SJSA1 (cell line): ENCODE results near the gene WDR1. TPM values are rescaled to one million over a fixed set of nuclear protein-coding genes. Genes with fewer than 3 reads are reported as not detected.
A peak's percentile ranks its signal among the peaks of the same experiment; 100 is the strongest.

ENCODE experiments used
- DNase-seq, 2 experiments: peaks; one replicate each; pipeline ENCODE4 v3.0.0-alpha.2; 2015 to 2020; ENCODE audit warnings: low spot score in 2 of 2, low read depth in 1 of 2
- H3K27ac ChIP-seq: fragments of 250-450 bp; sonication (Bioruptor Pico); 2 replicates; pipeline ENCODE4 v1.5.1; 2020; ENCODE audit warnings: mild to moderate bottlenecking, moderate library complexity
- H3K27me3 ChIP-seq: fragments of 250-450 bp; sonication (Bioruptor Pico); replicated peaks from 2 replicates; pipeline ENCODE4 v1.5.1; 2020; ENCODE audit warnings: mild to moderate bottlenecking, moderate library complexity
- H3K36me3 ChIP-seq: fragments of 250-450 bp; sonication (Bioruptor Pico); 2 replicates; pipeline ENCODE4 v1.5.1; 2020; ENCODE audit warnings: mild to moderate bottlenecking
- H3K4me1 ChIP-seq: fragments of 250-450 bp; sonication (Bioruptor Pico); replicated peaks from 2 replicates; pipeline ENCODE4 v1.6.1; 2021; ENCODE audit warnings: mild to moderate bottlenecking
- H3K4me3 ChIP-seq: fragments of 250-450 bp; sonication (Bioruptor Pico); 2 replicates; pipeline ENCODE4 v1.5.1; 2020; ENCODE audit warnings: mild to moderate bottlenecking
- H3K9me3 ChIP-seq: fragments of 250-450 bp; sonication (Bioruptor Pico); replicated peaks from 2 replicates; pipeline ENCODE4 v1.5.1; 2020; ENCODE audit warnings: mild to moderate bottlenecking
- total RNA-seq: library from RNA; depleted of rRNA; stranded (reverse); fragments of >200 nt; shearing (Covaris generic); gene quantifications from 2 replicates; pipeline ENCODE4 v1.2.3, GENCODE V29; 2014

WDR1 gene
- total RNA-seq, 1 experiment from 2014 or later = 301 TPM

- H3K4me3 ChIP-seq = no peak overlapping the region
- no peaks in the 10 kb centered on the region for H3K4me1 ChIP-seq
- H3K27ac ChIP-seq = no peak overlapping the region
- H3K9me3 ChIP-seq = no peaks in the 10 kb centered on the region
- no peaks in the 10 kb centered on the region for H3K36me3 ChIP-seq
- no peaks in the 10 kb centered on the region for H3K27me3 ChIP-seq
- no peak for DNase-seq
Observed at GRCh38 chr4:10124167-10124930, 7.8 kb upstream of the WDR1 start.

GRCh38 chr4:10123227-10124101 is 6.9 kb upstream of the WDR1 start:
- no peak for DNase-seq
- Histone ChIP-seq H3K36me3 (no peaks in the 10 kb centered on the region), H3K4me1 (no peaks in the 10 kb centered on the region), H3K4me3 (no peak overlapping the region), H3K27me3 (no peaks in the 10 kb centered on the region), H3K9me3 (no peaks in the 10 kb centered on the region), H3K27ac (no peak overlapping the region)

GRCh38 chr4:10122236-10122932 is 5.8 kb upstream of the WDR1 start:
- Histone ChIP-seq H3K27ac (no peak overlapping the region), H3K36me3 (no peaks in the 10 kb centered on the region), H3K27me3 (no peaks in the 10 kb centered on the region), H3K4me3 (no peak overlapping the region), H3K4me1 (peaks cover 3% of the 10 kb centered on the region), H3K9me3 (no peaks in the 10 kb centered on the region)
- no peak for DNase-seq

GRCh38 chr4:10121568-10122208 is 5.1 kb upstream of the WDR1 start:
- no peaks in the 10 kb centered on the region for H3K9me3 ChIP-seq
- no peaks in the 10 kb centered on the region for H3K36me3 ChIP-seq
- no peaks in the 10 kb centered on the region for H3K27me3 ChIP-seq
- DNase-seq = no peak
- peaks cover 7% of the 10 kb centered on the region for H3K4me1 ChIP-seq
- H3K27ac ChIP-seq = no peak overlapping the region
- no peak overlapping the region for H3K4me3 ChIP-seq

- H3K4me1 ChIP-seq = peaks cover 7% of the 10 kb centered on the region
- H3K36me3 ChIP-seq = peaks cover 2% of the 10 kb centered on the region
- DNase-seq = no peak
- H3K4me3 ChIP-seq = no peak overlapping the region
- H3K27ac ChIP-seq = no peak overlapping the region
- H3K27me3 ChIP-seq = no peaks in the 10 kb centered on the region
- no peaks in the 10 kb centered on the region for H3K9me3 ChIP-seq
Observed at GRCh38 chr4:10120943-10121567, 4.5 kb upstream of the WDR1 start.

GRCh38 chr4:10119773-10120172 is 3.2 kb upstream of the WDR1 start:
- no peak for DNase-seq
- Histone ChIP-seq H3K36me3 (peaks cover 14% of the 10 kb centered on the region), H3K4me3 (no peak overlapping the region), H3K27ac (no peak overlapping the region), H3K4me1 (peaks cover 16% of the 10 kb centered on the region), H3K27me3 (no peaks in the 10 kb centered on the region), H3K9me3 (no peaks in the 10 kb centered on the region)

- Histone ChIP-seq H3K36me3 (peaks cover 19% of the 10 kb centered on the region), H3K27ac (no peak overlapping the region), H3K4me3 (no peak overlapping the region), H3K9me3 (no peaks in the 10 kb centered on the region), H3K27me3 (no peaks in the 10 kb centered on the region), H3K4me1 (peaks cover 21% of the 10 kb centered on the region)
- DNase-seq = no peak
Observed at GRCh38 chr4:10119278-10119677, 2.7 kb upstream of the WDR1 start.

- Histone ChIP-seq H3K4me1 (peaks cover 23% of the 10 kb centered on the region), H3K27me3 (no peaks in the 10 kb centered on the region), H3K27ac (no peak overlapping the region), H3K9me3 (no peaks in the 10 kb centered on the region), H3K36me3 (peaks cover 29% of the 10 kb centered on the region), H3K4me3 (no peak overlapping the region)
- DNase-seq = no peak
Observed at GRCh38 chr4:10118048-10119004, 1.7 kb upstream of the WDR1 start.

GRCh38 chr4:10117359-10118047 is 904 bp upstream of the WDR1 start:
- no peaks in the 10 kb centered on the region for H3K9me3 ChIP-seq
- DNase-seq = no peak

GRCh38 chr4:10115797-10116568 is 616 bp downstream of the WDR1 start:
- peak in 1 of 2 experiments; percentile 34 for DNase-seq
- H3K4me1 ChIP-seq = peaks cover 23% of the 10 kb centered on the region
- no peaks in the 10 kb centered on the region for H3K27me3 ChIP-seq
- peaks cover 49% of the 10 kb centered on the region for H3K36me3 ChIP-seq
- H3K4me3 ChIP-seq = peak overlapping the region; percentile 74
- peak overlapping the region; percentile 58; the same call in 1 of the 2 replicates for H3K27ac ChIP-seq
- no peaks in the 10 kb centered on the region for H3K9me3 ChIP-seq

More at GRCh38 chr4:10117359-10118047, 904 bp upstream of the WDR1 start:
- Histone ChIP-seq H3K36me3 (peaks cover 37% of the 10 kb centered on the region), H3K4me3 (peak overlapping the region; percentile 74), H3K27ac (peak overlapping the region; percentile 78), H3K27me3 (no peaks in the 10 kb centered on the region), H3K4me1 (peaks cover 23% of the 10 kb centered on the region)

- H3K9me3 ChIP-seq = no peaks in the 10 kb centered on the region
- peak overlapping the region; percentile 74 for H3K4me3 ChIP-seq
- no peak overlapping the region for H3K27ac ChIP-seq
- H3K27me3 ChIP-seq = no peaks in the 10 kb centered on the region
- H3K36me3 ChIP-seq = peaks cover 55% of the 10 kb centered on the region
- peak in 1 of 2 experiments; percentile 18 for DNase-seq
- peaks cover 27% of the 10 kb centered on the region for H3K4me1 ChIP-seq
Observed at GRCh38 chr4:10115271-10115796, 1.3 kb downstream of the WDR1 start.
